Measurements from ENCODE around the gene NOXRED1. TPM values are rescaled to one million over a fixed set of nuclear protein-coding genes. Genes with fewer than 3 reads are reported as not detected.

The NOXRED1 gene
- polyA plus RNA-seq, 1 experiment: 0.18 TPM

GRCh38 chr14:77455966-77456640 lies 32.8 kb upstream of the NOXRED1 start:
- ChIA-PET CTCF (interaction anchor here (2.0 kb wide), 1 partner anchor 10 kb away, joined by 7 read pairs; no protein-coding TSS in a partner anchor), POLR2A (no interaction called here)
- no peaks in the 10 kb centered on the region for H3K27me3 ChIP-seq (ENCODE audit: control insufficient read depth, insufficient read depth, low read length)
- no peak for TF ChIP-seq CTCF (IDR thresholded peaks at IDR 0.05; ENCODE audit: insufficient read depth, low read depth, low read length)
- no peak overlapping the region for H3K4me3 ChIP-seq (ENCODE audit: low read depth, low read length)
- H3K36me3 ChIP-seq (ENCODE audit: control insufficient read depth, insufficient read depth, low read length): peaks cover 4% of the 10 kb centered on the region
- DNase-seq (ENCODE audit: low read depth): no peak

GRCh38 chr14:77442196-77442595 lies 18.9 kb upstream of the NOXRED1 start:
- H3K27me3 ChIP-seq (ENCODE audit: control insufficient read depth, insufficient read depth, low read length): no peaks in the 10 kb centered on the region
- CTCF ChIA-PET: no interaction called here
- H3K36me3 ChIP-seq (ENCODE audit: control insufficient read depth, insufficient read depth, low read length): peaks cover 17% of the 10 kb centered on the region
- no peak overlapping the region for H3K4me3 ChIP-seq (ENCODE audit: low read depth, low read length)
- DNase-seq (ENCODE audit: low read depth): no peak
- no peak for TF ChIP-seq CTCF (IDR thresholded peaks at IDR 0.05; ENCODE audit: insufficient read depth, low read depth, low read length)
- POLR2A ChIA-PET: no interaction called here

GRCh38 chr14:77439861-77440260 lies 16.5 kb upstream of the NOXRED1 start:
- no peak for TF ChIP-seq CTCF (IDR thresholded peaks at IDR 0.05; ENCODE audit: insufficient read depth, low read depth, low read length)
- CTCF ChIA-PET: interaction anchor here (1.3 kb wide), 1 partner anchor 19 kb away, joined by 5 read pairs; no protein-coding TSS in a partner anchor
- POLR2A ChIA-PET: no interaction called here
- DNase-seq (ENCODE audit: low read depth): no peak
- Histone ChIP-seq H3K36me3 (ENCODE audit: control insufficient read depth, insufficient read depth, low read length) (peaks cover 21% of the 10 kb centered on the region), H3K4me3 (ENCODE audit: low read depth, low read length) (no peak overlapping the region), H3K27me3 (ENCODE audit: control insufficient read depth, insufficient read depth, low read length) (no peaks in the 10 kb centered on the region)

GRCh38 chr14:77438596-77438995 lies 15.3 kb upstream of the NOXRED1 start:
- DNase-seq (ENCODE audit: low read depth): no peak
- H3K27me3 ChIP-seq (ENCODE audit: control insufficient read depth, insufficient read depth, low read length): no peaks in the 10 kb centered on the region
- ChIA-PET POLR2A (no interaction called here), CTCF (interaction anchor here (0.9 to 1.3 kb wide), 4 partner anchors 12 to 241 kb away, joined by 3 to 5 read pairs (median 4); no protein-coding TSS in a partner anchor)
- TF ChIP-seq CTCF (IDR thresholded peaks at IDR 0.05; ENCODE audit: insufficient read depth, low read depth, low read length): no peak
- no peak overlapping the region for H3K4me3 ChIP-seq (ENCODE audit: low read depth, low read length)
- peaks cover 21% of the 10 kb centered on the region for H3K36me3 ChIP-seq (ENCODE audit: control insufficient read depth, insufficient read depth, low read length)

- Histone ChIP-seq H3K27me3 (ENCODE audit: control insufficient read depth, insufficient read depth, low read length) (no peaks in the 10 kb centered on the region), H3K36me3 (ENCODE audit: control insufficient read depth, insufficient read depth, low read length) (peaks cover 7% of the 10 kb centered on the region), H3K4me3 (ENCODE audit: low read depth, low read length) (no peak overlapping the region)
- ChIA-PET POLR2A (no interaction called here), CTCF (interaction anchor here (1.0 kb wide), 1 partner anchor 24 kb away, joined by 3 read pairs; no protein-coding TSS in a partner anchor)
- no peak for TF ChIP-seq CTCF (IDR thresholded peaks at IDR 0.05; ENCODE audit: insufficient read depth, low read depth, low read length)
- no peak for DNase-seq (ENCODE audit: low read depth)
These were observed 12.7 kb upstream of the NOXRED1 start for GRCh38 chr14:77436042-77436441.

Data from BJ (cell line).